22Rv1 (cell line): ENCODE data around the gene ZNF227.

Experiments
- CTCF ChIP-seq: fragments of 450-650 bp; IDR thresholded peaks from 2 replicates; pipeline ENCODE4 v1.5.1; 2017; ENCODE audit warnings: mild to moderate bottlenecking
- ZFX ChIP-seq: fragments of 450-650 bp; IDR thresholded peaks from 2 replicates; pipeline ENCODE4 v1.6.1; 2017; ENCODE audit warnings: antibody characterized with exemption, borderline replicate concordance

- no peak for TF ChIP-seq CTCF
- TF ChIP-seq ZFX, result no peak
Measured at GRCh38 chr19:44180968-44181367, 31.4 kb upstream of the ZNF227 start.
